Activated naive CD8-positive, alpha-beta T cell treated with anti-CD3 and anti-CD28 coated beads, Interleukin-2, amount 10 ng/mL, durations not matched to agents 7 days and 5 days (primary cell): ENCODE data around the gene PPA1. TPM values are rescaled to one million over a fixed set of nuclear protein-coding genes. Genes with fewer than 3 reads are reported as not detected.
"Not testable (repeated sequence)": the region's sequence is repeated elsewhere in the genome, so short reads cannot be mapped to it uniquely, and the experiment has no call there.

Experiments used
- ATAC-seq: fragments of 150-1000 bp; cut with Tn5 transposase; one replicate; pipeline ENCODE4 v1.10.0; 2021; ENCODE audit warnings: low read depth, moderate library complexity
- POLR2A ChIA-PET: fragments of 350-600 bp; sonication (Branson Sonifier 250); formaldehyde crosslinking; loops from one replicate; lab custom pipeline; 2021; ENCODE audit warnings: antibody characterized with exemption; lab: Charles Lee
- DNase-seq: peaks from one replicate; pipeline ENCODE4 v3.0.0; 2021
- H3K27ac Mint-ChIP-seq: one replicate; pipeline ENCODE4 v1.8.0; 2022; ENCODE audit warnings: mild to moderate bottlenecking, mixed read lengths
- H3K27me3 Mint-ChIP-seq: one replicate; pipeline ENCODE4 v1.8.0; 2022; ENCODE audit warnings: mild to moderate bottlenecking, moderate library complexity, mixed read lengths
- H3K36me3 Mint-ChIP-seq: one replicate; pipeline ENCODE4 v1.8.0; 2021; ENCODE audit warnings: mild to moderate bottlenecking, mixed read lengths
- H3K4me1 Mint-ChIP-seq: one replicate; pipeline ENCODE4 v1.8.0; 2021; ENCODE audit warnings: mixed read lengths
- H3K4me3 Mint-ChIP-seq: one replicate; pipeline ENCODE4 v1.8.0; 2022; ENCODE audit warnings: mild to moderate bottlenecking, moderate library complexity, mixed read lengths
- H3K9me3 Mint-ChIP-seq: one replicate; pipeline ENCODE4 v1.8.0; 2021; ENCODE audit warnings: mixed read lengths
- total RNA-seq, 2 experiments: library from RNA; stranded (reverse); gene quantifications; one replicate each; pipeline ENCODE4 v1.2.3, GENCODE V29; 2021

PPA1 gene
- total RNA-seq, 2 experiments from 2014 or later = 107 to 110 TPM

GRCh38 chr10:70167246-70167645 lies 66.0 kb downstream of the PPA1 start:
- no peak for ATAC-seq
- DNase-seq = no peak
- Mint-ChIP-seq H3K27ac (peak overlapping the region; percentile 68), H3K36me3 (peaks cover 23% of the 10 kb centered on the region), H3K4me3 (peak overlapping the region; percentile 58), H3K9me3 (no peaks in the 10 kb centered on the region), H3K27me3 (no peaks in the 10 kb centered on the region), H3K4me1 (peaks cover 60% of the 10 kb centered on the region)
- POLR2A ChIA-PET = interaction anchor here (0.9 to 6.2 kb wide), 3 partner anchors 10 to 74 kb away, joined by 4 to 78 read pairs (median 32); partner anchors contain the start of gene TYSND1

GRCh38 chr10:70166394-70166793 lies 66.8 kb downstream of the PPA1 start:
- Mint-ChIP-seq H3K4me1 (peaks cover 63% of the 10 kb centered on the region), H3K9me3 (no peaks in the 10 kb centered on the region), H3K27me3 (no peaks in the 10 kb centered on the region), H3K27ac (no peak overlapping the region), H3K4me3 (no peak overlapping the region), H3K36me3 (peaks cover 27% of the 10 kb centered on the region)
- DNase-seq = no peak
- ATAC-seq = no peak
- POLR2A ChIA-PET = interaction anchor here (0.9 to 6.2 kb wide), 2 partner anchors 9 to 20 kb away, joined by 4 to 78 read pairs; partner anchors contain the start of gene TYSND1

GRCh38 chr10:70164163-70164562 lies 69.1 kb downstream of the PPA1 start:
- ATAC-seq (peak; percentile 17), DNase-seq (no peak)
- Mint-ChIP-seq H3K4me3 (peak overlapping the region; percentile 69), H3K36me3 (peaks cover 39% of the 10 kb centered on the region), H3K9me3 (no peaks in the 10 kb centered on the region), H3K4me1 (peaks cover 72% of the 10 kb centered on the region), H3K27me3 (no peaks in the 10 kb centered on the region), H3K27ac (peak overlapping the region; percentile 88)
- POLR2A ChIA-PET = no interaction called here

- Mint-ChIP-seq H3K27ac (peak overlapping the region; percentile 88), H3K4me1 (peaks cover 65% of the 10 kb centered on the region)
- DNase-seq = no peak
Observed at GRCh38 chr10:70163448-70163847, 69.8 kb downstream of the PPA1 start.

GRCh38 chr10:70162892-70163201 lies 70.4 kb downstream of the PPA1 start:
- H3K27ac Mint-ChIP-seq = peak overlapping the region; percentile 88
- peak; percentile 93 for ATAC-seq
- DNase-seq = no peak
- H3K4me1 Mint-ChIP-seq = peaks cover 60% of the 10 kb centered on the region
- H3K4me3 Mint-ChIP-seq = peak overlapping the region; percentile 69
- POLR2A ChIA-PET = interaction anchor here (2.1 to 3.3 kb wide), 2 partner anchors 8 to 17 kb away, joined by 7 to 23 read pairs; partner anchors contain the start of genes SAR1A and TYSND1
- H3K27me3 Mint-ChIP-seq = no peaks in the 10 kb centered on the region
- no peaks in the 10 kb centered on the region for H3K9me3 Mint-ChIP-seq
- peaks cover 38% of the 10 kb centered on the region for H3K36me3 Mint-ChIP-seq

More at GRCh38 chr10:70163448-70163847, 69.8 kb downstream of the PPA1 start:
- H3K36me3 Mint-ChIP-seq = peaks cover 39% of the 10 kb centered on the region
- POLR2A ChIA-PET = interaction anchor here (2.1 to 3.3 kb wide), 2 partner anchors 7 to 18 kb away, joined by 7 to 23 read pairs; partner anchors contain the start of genes SAR1A and TYSND1
- no peaks in the 10 kb centered on the region for H3K9me3 Mint-ChIP-seq
- peak overlapping the region; percentile 69 for H3K4me3 Mint-ChIP-seq
- ATAC-seq = no peak
- no peaks in the 10 kb centered on the region for H3K27me3 Mint-ChIP-seq

- POLR2A ChIA-PET = interaction anchor here (2.1 to 3.3 kb wide), 2 partner anchors 8 to 17 kb away, joined by 7 to 23 read pairs; partner anchors contain the start of genes SAR1A and TYSND1
- no peak for DNase-seq
Observed at GRCh38 chr10:70162151-70162891, 70.9 kb downstream of the PPA1 start.

GRCh38 chr10:70160798-70161197 lies 72.4 kb downstream of the PPA1 start:
- POLR2A ChIA-PET = interaction anchor here (1.1 to 3.3 kb wide), 2 partner anchors 15 to 55 kb away, joined by 3 to 23 read pairs; partner anchors contain the start of gene TYSND1
- Mint-ChIP-seq H3K4me1 (peaks cover 56% of the 10 kb centered on the region), H3K9me3 (no peaks in the 10 kb centered on the region), H3K36me3 (peaks cover 49% of the 10 kb centered on the region), H3K27me3 (no peaks in the 10 kb centered on the region), H3K4me3 (peak overlapping the region; percentile 30), H3K27ac (no peak overlapping the region)
- ATAC-seq (no peak), DNase-seq (no peak)

More at GRCh38 chr10:70162151-70162891, 70.9 kb downstream of the PPA1 start:
- no peaks in the 10 kb centered on the region for H3K9me3 Mint-ChIP-seq
- H3K36me3 Mint-ChIP-seq = peaks cover 42% of the 10 kb centered on the region
- H3K4me3 Mint-ChIP-seq = peak overlapping the region; percentile 74
- H3K4me1 Mint-ChIP-seq = peaks cover 59% of the 10 kb centered on the region
- H3K27ac Mint-ChIP-seq = peak overlapping the region; percentile 88
- H3K27me3 Mint-ChIP-seq = no peaks in the 10 kb centered on the region
- ATAC-seq = peak; percentile 60

- H3K4me1 Mint-ChIP-seq = peaks cover 54% of the 10 kb centered on the region
- H3K9me3 Mint-ChIP-seq, ATAC-seq, POLR2A ChIA-PET, H3K4me3 Mint-ChIP-seq, H3K27me3 Mint-ChIP-seq, DNase-seq: not testable (repeated sequence)
- peaks cover 54% of the 10 kb centered on the region for H3K36me3 Mint-ChIP-seq
- H3K27ac Mint-ChIP-seq = peak overlapping the region; percentile 30
Observed at GRCh38 chr10:70159366-70159765, 73.9 kb downstream of the PPA1 start.

GRCh38 chr10:70158113-70158512 lies 75.1 kb downstream of the PPA1 start:
- Mint-ChIP-seq H3K27me3 (no peaks in the 10 kb centered on the region), H3K36me3 (peaks cover 48% of the 10 kb centered on the region), H3K4me1 (peaks cover 42% of the 10 kb centered on the region), H3K27ac (no peak overlapping the region), H3K9me3 (no peaks in the 10 kb centered on the region), H3K4me3 (no peak overlapping the region)
- DNase-seq (no peak), ATAC-seq (no peak)
- POLR2A ChIA-PET = interaction anchor here (0.6 to 1.9 kb wide), 3 partner anchors 12 to 265 kb away, joined by 3 to 8 read pairs (median 7); partner anchors contain the start of genes SAR1A and TYSND1

- POLR2A ChIA-PET = interaction anchor here (0.8 kb wide), 1 partner anchor 9 kb away, joined by 3 read pairs; the partner anchor contains the start of gene TYSND1
- Mint-ChIP-seq H3K4me1 (peaks cover 27% of the 10 kb centered on the region), H3K9me3 (no peaks in the 10 kb centered on the region), H3K36me3 (peaks cover 54% of the 10 kb centered on the region), H3K27me3 (no peaks in the 10 kb centered on the region), H3K4me3 (no peak overlapping the region), H3K27ac (peak overlapping the region; percentile 4)
- ATAC-seq (no peak), DNase-seq (no peak)
Observed at GRCh38 chr10:70155255-70155838, 77.9 kb downstream of the PPA1 start.

Other genes starting within 250 kb of the PPA1 start
- 1 to 10 TPM; 9.3 to 9.6 TPM for gene MACROH2A2, start 180.6 kb downstream of the PPA1 start, total RNA-seq
- gene AIFM2, start 100.6 kb downstream of the PPA1 start, total RNA-seq = 1 to 10 TPM; 7.3 to 7.9 TPM
- 10 to 100 TPM; 18.4 to 19.0 TPM for gene TYSND1, start 86.7 kb downstream of the PPA1 start, total RNA-seq
- 100 to 1,000 TPM; 131 to 134 TPM for gene SAR1A, start 62.9 kb downstream of the PPA1 start, total RNA-seq
- gene NPFFR1, start 50.6 kb upstream of the PPA1 start, total RNA-seq = under 1 TPM in 1 of 2 experiments, not detected in 1; 0.03 TPM
- gene LRRC20, start 149.2 kb upstream of the PPA1 start, total RNA-seq = 10 to 100 TPM; 13.0 to 13.3 TPM
- 10 to 100 TPM; 49.3 to 54.2 TPM for gene EIF4EBP2, start 170.7 kb upstream of the PPA1 start, total RNA-seq
- gene NODAL, start 208.3 kb upstream of the PPA1 start, total RNA-seq = not detected
- 1 to 10 TPM; 1.1 to 1.4 TPM for gene PALD1, start 245.3 kb upstream of the PPA1 start, total RNA-seq